H1 (cell line): Measurements from ENCODE around the gene TMEM63A. TPM values are rescaled to one million over a fixed set of nuclear protein-coding genes. Genes with fewer than 3 reads are reported as not detected.

ENCODE experiments used
- EGR1 ChIP-seq: IDR thresholded peaks from 2 replicates; pipeline ENCODE4 v1.6.1; 2011; ENCODE audit warnings: low read depth, low read length, borderline replicate concordance
- HDAC6 ChIP-seq: IDR thresholded peaks from one replicate; pipeline ENCODE4 v1.7.1; 2012; ENCODE audit warnings: low read depth, mild to moderate bottlenecking, inconsistent platforms, low read length, moderate library complexity
- KDM4A ChIP-seq: IDR thresholded peaks from one replicate; pipeline ENCODE4 v1.7.1; 2012; ENCODE audit warnings: low read depth, mild to moderate bottlenecking, moderate library complexity, low read length, inconsistent platforms; ENCODE audit not compliant: severe bottlenecking
- RAD21 ChIP-seq, 2 experiments: IDR thresholded peaks in 1 of 2; conservative IDR thresholded peaks in 1 of 2; 2 replicates each; pipeline ENCODE4 v1.6.1; 2011; ENCODE audit warnings: low read depth in 2 of 2, low read length in 2 of 2, improper control_type of control experiment in 1 of 2, inconsistent platforms in 1 of 2, mild to moderate bottlenecking in 1 of 2, moderate library complexity in 1 of 2
- polyA plus RNA-seq, 7 experiments: library from polyadenylated mRNA; depleted of rRNA in 3 of 7; stranded (reverse) in 5 of 7; unstranded in 2 of 7; fragments of >200 nt in 5 of 7; fragments of 200-250 nt in 2 of 7; gene quantifications; 1 replicate in 5 of 7; 2 replicates in 1 of 7; 4 replicates in 1 of 7; pipeline versions ENCODE4 v1.2.1 to v1.2.3, GENCODE V29; 2011 to 2013; ENCODE audit warnings: missing spikeins in 2 of 7, mixed read lengths in 2 of 7
- total RNA-seq: library from RNA; stranded (reverse); fragmentation: NEBNext Ultra II Directional; extraction: Animal tissue kit (Norgen Biotek cat#: 25700); gene quantifications from 2 replicates; pipeline ENCODE4 v1.2.1, GENCODE V29; 2021
- TF ChIP-seq, protein P1 (sequence below): fragments of 300-600 bp; sonication (generic); IDR thresholded peaks from 2 replicates; pipeline ENCODE4 v1.7.1; 2012; ENCODE audit warnings: low read length, moderate library complexity, mild to moderate bottlenecking, inconsistent platforms; ENCODE audit not compliant: insufficient replicate concordance
- TF ChIP-seq, protein P2 (sequence below): IDR thresholded peaks from 2 replicates; pipeline ENCODE4 v1.6.1; 2012; ENCODE audit warnings: low read length, inconsistent platforms
- TF ChIP-seq, protein P3 (sequence below): IDR thresholded peaks from 2 replicates; pipeline ENCODE4 v1.6.1; 2012; ENCODE audit warnings: inconsistent platforms

Gene TMEM63A
- total and polyA plus RNA-seq, 2 of the 8 experiments (the other 6 are each of a cell fraction or from before 2014, with no cell fraction given): 26.1 to 55.4 TPM

DNA sequence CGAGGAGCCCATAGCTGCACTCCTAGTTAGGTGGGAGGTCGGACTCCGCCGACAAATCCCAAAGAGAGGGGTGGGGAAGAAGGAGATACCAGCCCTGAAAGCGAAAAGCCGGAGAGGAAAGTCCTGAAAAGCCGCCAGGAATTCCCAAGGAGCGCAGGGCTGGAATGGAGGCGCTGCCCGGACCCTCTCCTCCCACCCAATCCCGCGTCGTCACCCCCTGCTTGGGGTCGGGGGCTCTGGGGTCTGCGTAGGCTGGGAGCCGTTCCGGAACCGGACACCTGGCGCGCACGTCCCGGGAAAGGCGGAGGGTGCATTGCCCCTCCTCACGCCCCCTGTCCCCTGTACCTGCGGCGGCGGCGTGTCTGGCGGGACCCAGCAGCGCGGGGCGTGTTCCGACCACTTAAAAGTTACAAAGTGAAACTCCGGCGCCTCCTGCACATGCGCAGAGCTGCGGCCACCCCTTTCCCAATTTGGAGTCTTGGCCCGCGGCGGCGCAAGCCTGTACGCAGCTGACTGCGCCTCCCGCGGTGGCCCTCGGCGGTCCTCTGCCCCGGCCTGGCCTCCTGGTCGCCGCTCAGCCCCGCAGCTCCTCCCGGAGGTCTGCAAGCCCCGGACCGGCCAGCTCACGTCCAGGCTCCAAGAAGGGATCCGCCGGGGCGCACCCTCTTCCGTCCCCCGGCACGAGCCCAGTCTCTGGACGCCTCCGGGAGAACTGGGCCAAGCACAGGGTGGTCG lies at the start of gene TMEM63A (continued):
- TF ChIP-seq, protein P1, sequence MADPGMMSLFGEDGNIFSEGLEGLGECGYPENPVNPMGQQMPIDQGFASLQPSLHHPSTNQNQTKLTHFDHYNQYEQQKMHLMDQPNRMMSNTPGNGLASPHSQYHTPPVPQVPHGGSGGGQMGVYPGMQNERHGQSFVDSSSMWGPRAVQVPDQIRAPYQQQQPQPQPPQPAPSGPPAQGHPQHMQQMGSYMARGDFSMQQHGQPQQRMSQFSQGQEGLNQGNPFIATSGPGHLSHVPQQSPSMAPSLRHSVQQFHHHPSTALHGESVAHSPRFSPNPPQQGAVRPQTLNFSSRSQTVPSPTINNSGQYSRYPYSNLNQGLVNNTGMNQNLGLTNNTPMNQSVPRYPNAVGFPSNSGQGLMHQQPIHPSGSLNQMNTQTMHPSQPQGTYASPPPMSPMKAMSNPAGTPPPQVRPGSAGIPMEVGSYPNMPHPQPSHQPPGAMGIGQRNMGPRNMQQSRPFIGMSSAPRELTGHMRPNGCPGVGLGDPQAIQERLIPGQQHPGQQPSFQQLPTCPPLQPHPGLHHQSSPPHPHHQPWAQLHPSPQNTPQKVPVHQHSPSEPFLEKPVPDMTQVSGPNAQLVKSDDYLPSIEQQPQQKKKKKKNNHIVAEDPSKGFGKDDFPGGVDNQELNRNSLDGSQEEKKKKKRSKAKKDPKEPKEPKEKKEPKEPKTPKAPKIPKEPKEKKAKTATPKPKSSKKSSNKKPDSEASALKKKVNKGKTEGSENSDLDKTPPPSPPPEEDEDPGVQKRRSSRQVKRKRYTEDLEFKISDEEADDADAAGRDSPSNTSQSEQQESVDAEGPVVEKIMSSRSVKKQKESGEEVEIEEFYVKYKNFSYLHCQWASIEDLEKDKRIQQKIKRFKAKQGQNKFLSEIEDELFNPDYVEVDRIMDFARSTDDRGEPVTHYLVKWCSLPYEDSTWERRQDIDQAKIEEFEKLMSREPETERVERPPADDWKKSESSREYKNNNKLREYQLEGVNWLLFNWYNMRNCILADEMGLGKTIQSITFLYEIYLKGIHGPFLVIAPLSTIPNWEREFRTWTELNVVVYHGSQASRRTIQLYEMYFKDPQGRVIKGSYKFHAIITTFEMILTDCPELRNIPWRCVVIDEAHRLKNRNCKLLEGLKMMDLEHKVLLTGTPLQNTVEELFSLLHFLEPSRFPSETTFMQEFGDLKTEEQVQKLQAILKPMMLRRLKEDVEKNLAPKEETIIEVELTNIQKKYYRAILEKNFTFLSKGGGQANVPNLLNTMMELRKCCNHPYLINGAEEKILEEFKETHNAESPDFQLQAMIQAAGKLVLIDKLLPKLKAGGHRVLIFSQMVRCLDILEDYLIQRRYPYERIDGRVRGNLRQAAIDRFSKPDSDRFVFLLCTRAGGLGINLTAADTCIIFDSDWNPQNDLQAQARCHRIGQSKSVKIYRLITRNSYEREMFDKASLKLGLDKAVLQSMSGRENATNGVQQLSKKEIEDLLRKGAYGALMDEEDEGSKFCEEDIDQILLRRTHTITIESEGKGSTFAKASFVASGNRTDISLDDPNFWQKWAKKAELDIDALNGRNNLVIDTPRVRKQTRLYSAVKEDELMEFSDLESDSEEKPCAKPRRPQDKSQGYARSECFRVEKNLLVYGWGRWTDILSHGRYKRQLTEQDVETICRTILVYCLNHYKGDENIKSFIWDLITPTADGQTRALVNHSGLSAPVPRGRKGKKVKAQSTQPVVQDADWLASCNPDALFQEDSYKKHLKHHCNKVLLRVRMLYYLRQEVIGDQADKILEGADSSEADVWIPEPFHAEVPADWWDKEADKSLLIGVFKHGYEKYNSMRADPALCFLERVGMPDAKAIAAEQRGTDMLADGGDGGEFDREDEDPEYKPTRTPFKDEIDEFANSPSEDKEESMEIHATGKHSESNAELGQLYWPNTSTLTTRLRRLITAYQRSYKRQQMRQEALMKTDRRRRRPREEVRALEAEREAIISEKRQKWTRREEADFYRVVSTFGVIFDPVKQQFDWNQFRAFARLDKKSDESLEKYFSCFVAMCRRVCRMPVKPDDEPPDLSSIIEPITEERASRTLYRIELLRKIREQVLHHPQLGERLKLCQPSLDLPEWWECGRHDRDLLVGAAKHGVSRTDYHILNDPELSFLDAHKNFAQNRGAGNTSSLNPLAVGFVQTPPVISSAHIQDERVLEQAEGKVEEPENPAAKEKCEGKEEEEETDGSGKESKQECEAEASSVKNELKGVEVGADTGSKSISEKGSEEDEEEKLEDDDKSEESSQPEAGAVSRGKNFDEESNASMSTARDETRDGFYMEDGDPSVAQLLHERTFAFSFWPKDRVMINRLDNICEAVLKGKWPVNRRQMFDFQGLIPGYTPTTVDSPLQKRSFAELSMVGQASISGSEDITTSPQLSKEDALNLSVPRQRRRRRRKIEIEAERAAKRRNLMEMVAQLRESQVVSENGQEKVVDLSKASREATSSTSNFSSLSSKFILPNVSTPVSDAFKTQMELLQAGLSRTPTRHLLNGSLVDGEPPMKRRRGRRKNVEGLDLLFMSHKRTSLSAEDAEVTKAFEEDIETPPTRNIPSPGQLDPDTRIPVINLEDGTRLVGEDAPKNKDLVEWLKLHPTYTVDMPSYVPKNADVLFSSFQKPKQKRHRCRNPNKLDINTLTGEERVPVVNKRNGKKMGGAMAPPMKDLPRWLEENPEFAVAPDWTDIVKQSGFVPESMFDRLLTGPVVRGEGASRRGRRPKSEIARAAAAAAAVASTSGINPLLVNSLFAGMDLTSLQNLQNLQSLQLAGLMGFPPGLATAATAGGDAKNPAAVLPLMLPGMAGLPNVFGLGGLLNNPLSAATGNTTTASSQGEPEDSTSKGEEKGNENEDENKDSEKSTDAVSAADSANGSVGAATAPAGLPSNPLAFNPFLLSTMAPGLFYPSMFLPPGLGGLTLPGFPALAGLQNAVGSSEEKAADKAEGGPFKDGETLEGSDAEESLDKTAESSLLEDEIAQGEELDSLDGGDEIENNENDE: no peak
- TF ChIP-seq HDAC6: no peak
- TF ChIP-seq, protein P2, sequence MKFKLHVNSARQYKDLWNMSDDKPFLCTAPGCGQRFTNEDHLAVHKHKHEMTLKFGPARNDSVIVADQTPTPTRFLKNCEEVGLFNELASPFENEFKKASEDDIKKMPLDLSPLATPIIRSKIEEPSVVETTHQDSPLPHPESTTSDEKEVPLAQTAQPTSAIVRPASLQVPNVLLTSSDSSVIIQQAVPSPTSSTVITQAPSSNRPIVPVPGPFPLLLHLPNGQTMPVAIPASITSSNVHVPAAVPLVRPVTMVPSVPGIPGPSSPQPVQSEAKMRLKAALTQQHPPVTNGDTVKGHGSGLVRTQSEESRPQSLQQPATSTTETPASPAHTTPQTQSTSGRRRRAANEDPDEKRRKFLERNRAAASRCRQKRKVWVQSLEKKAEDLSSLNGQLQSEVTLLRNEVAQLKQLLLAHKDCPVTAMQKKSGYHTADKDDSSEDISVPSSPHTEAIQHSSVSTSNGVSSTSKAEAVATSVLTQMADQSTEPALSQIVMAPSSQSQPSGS: no peak
- no peak for TF ChIP-seq EGR1
- TF ChIP-seq, protein P3, sequence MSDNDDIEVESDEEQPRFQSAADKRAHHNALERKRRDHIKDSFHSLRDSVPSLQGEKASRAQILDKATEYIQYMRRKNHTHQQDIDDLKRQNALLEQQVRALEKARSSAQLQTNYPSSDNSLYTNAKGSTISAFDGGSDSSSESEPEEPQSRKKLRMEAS: peak; percentile 51
- peak; percentile 34 for TF ChIP-seq KDM4A
- no peak; a peak in 1 of 4 replicates for TF ChIP-seq RAD21 (IDR thresholded peaks at IDR 0.05 in 1 of 2, conservative IDR thresholded peaks at IDR 0.05 in 1 of 2; ENCODE audit: low read depth in 2 of 2, low read length in 2 of 2)
